Measurements from ENCODE around the gene SMIM10. TPM values are rescaled to one million over a fixed set of nuclear protein-coding genes. Genes with fewer than 3 reads are reported as not detected.

SMIM10 gene
- polyA plus RNA-seq, 1 donor (not counting 4 experiments of a cell fraction or from before 2014, with no cell fraction given), result 0.04 TPM

DNA sequence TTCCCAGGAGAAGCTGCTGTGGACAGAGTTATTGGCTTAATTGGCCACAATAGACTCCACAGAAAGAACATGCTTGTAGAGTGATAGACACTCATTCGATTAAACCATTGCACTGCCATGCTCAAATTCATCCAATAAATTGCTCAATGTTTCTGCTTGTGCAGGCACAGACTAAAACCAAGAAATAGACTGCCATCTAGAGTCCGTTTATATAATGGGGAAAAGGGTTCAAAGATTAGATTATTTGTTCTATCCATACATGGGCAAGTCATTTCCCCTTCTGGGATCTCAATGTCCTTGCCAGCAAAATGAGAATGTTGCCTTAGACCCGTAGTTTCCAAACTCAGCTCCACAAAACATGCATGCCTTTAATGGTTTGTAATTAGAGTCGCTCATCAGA lies 8.7 kb downstream of the SMIM10 start:
- H3K27ac ChIP-seq (ENCODE audit: control insufficient read depth, insufficient read depth, low read length), result no peak overlapping the region
- no peak overlapping the region for H3K4me2 ChIP-seq (ENCODE audit: control insufficient read depth, extremely low read depth, insufficient read depth, low read depth, low read length)
- no peaks in the 10 kb centered on the region for H4K20me1 ChIP-seq (ENCODE audit: control insufficient read depth, extremely low read depth, insufficient read depth, low read length)
- dilution Hi-C loops (cut with MboI; ENCODE audit: extremely low pct_ligation_motif_present, low sequenced_read_pairs), result no loop called here
- no peaks in the 10 kb centered on the region for H3K4me1 ChIP-seq (ENCODE audit: control insufficient read depth, extremely low read depth, insufficient read depth, low read length)
- no peak overlapping the region for H3K9ac ChIP-seq (ENCODE audit: control insufficient read depth, extremely low read depth, insufficient read depth, low read length)
- H3K36me3 ChIP-seq (ENCODE audit: control insufficient read depth in 2 of 2, extremely low read depth in 1 of 2, insufficient read depth in 2 of 2, low read length in 2 of 2), result no peaks in the 10 kb centered on the region
- no peaks in the 10 kb centered on the region for H3K79me2 ChIP-seq (ENCODE audit: control insufficient read depth, insufficient read depth, low read length)
- H2AFZ ChIP-seq (ENCODE audit: control insufficient read depth, low read length), result no peak overlapping the region
- peak; percentile 60 for FAIRE-seq
- DNase-seq (ENCODE audit: low read depth, low spot score), result no peak
- no peaks in the 10 kb centered on the region for H3K9me1 ChIP-seq (ENCODE audit: control insufficient read depth, extremely low read depth, insufficient read depth, low read length)
- H3K27me3 ChIP-seq (ENCODE audit: control insufficient read depth, extremely low read depth, insufficient read depth, low read length), result no peaks in the 10 kb centered on the region
- H3K4me3 ChIP-seq (ENCODE audit: control insufficient read depth in 2 of 3, extremely low read depth in 1 of 3, insufficient read depth in 2 of 3, low read depth in 1 of 3, low read length in 3 of 3), result no peak overlapping the region
- H3K9me3 ChIP-seq (ENCODE audit: control insufficient read depth, low read depth, low read length), result no peaks in the 10 kb centered on the region
- peak in 2 of 3 experiments; percentile 42 to 45 for TF ChIP-seq CTCF (optimal IDR thresholded peaks at IDR 0.05 in 1 of 3, IDR thresholded peaks at IDR 0.05 in 1 of 3, conservative IDR thresholded peaks at IDR 0.05 in 1 of 3; ENCODE audit: extremely low read depth in 1 of 3, insufficient read depth in 2 of 3, low read length in 3 of 3)
- no peak for TF ChIP-seq EZH2 (IDR thresholded peaks at IDR 0.05; ENCODE audit: low read length)

DNA sequence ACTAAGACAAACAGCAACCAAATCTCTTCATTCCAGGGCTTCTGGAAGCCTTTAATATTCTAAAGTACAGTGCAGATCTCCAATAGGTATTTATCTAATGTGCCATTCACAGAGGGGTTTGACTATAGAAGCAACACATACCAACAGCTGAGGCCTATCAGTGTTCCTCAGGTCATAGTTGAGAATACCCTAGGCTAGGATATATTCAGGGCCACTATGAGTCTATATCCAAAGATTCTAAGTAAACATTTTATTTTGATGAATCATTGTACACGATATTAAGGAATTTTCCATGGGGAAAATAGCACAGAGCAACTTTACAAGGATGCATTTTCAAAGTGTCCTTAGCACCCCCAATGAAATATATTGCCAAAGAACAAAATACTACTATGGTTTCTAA lies 9.7 kb downstream of the SMIM10 start:
- Histone ChIP-seq H2AFZ (ENCODE audit: control insufficient read depth, low read length) (no peak overlapping the region), H3K4me1 (ENCODE audit: control insufficient read depth, extremely low read depth, insufficient read depth, low read length) (no peaks in the 10 kb centered on the region), H4K20me1 (ENCODE audit: control insufficient read depth, extremely low read depth, insufficient read depth, low read length) (no peaks in the 10 kb centered on the region), H3K9me1 (ENCODE audit: control insufficient read depth, extremely low read depth, insufficient read depth, low read length) (no peaks in the 10 kb centered on the region), H3K36me3 (ENCODE audit: control insufficient read depth in 2 of 2, extremely low read depth in 1 of 2, insufficient read depth in 2 of 2, low read length in 2 of 2) (no peaks in the 10 kb centered on the region), H3K79me2 (ENCODE audit: control insufficient read depth, insufficient read depth, low read length) (no peaks in the 10 kb centered on the region), H3K9me3 (ENCODE audit: control insufficient read depth, low read depth, low read length) (no peaks in the 10 kb centered on the region), H3K27ac (ENCODE audit: control insufficient read depth, insufficient read depth, low read length) (no peak overlapping the region), H3K4me3 (ENCODE audit: control insufficient read depth in 2 of 3, extremely low read depth in 1 of 3, insufficient read depth in 2 of 3, low read depth in 1 of 3, low read length in 3 of 3) (no peak overlapping the region), H3K27me3 (ENCODE audit: control insufficient read depth, extremely low read depth, insufficient read depth, low read length) (no peaks in the 10 kb centered on the region), H3K9ac (ENCODE audit: control insufficient read depth, extremely low read depth, insufficient read depth, low read length) (no peak overlapping the region), H3K4me2 (ENCODE audit: control insufficient read depth, extremely low read depth, insufficient read depth, low read depth, low read length) (no peak overlapping the region)
- no peak for DNase-seq (ENCODE audit: low read depth, low spot score)
- FAIRE-seq, result no peak
- no peak for TF ChIP-seq EZH2 (IDR thresholded peaks at IDR 0.05; ENCODE audit: low read length)
- TF ChIP-seq CTCF (optimal IDR thresholded peaks at IDR 0.05 in 1 of 3, IDR thresholded peaks at IDR 0.05 in 1 of 3, conservative IDR thresholded peaks at IDR 0.05 in 1 of 3; ENCODE audit: extremely low read depth in 1 of 3, insufficient read depth in 2 of 3, low read length in 3 of 3), result no peak
- dilution Hi-C loops (cut with MboI; ENCODE audit: extremely low pct_ligation_motif_present, low sequenced_read_pairs), result no loop called here
